H1 (cell line): ENCODE measurements around the gene UQCR10. TPM values are rescaled to one million over a fixed set of nuclear protein-coding genes. Genes with fewer than 3 reads are reported as not detected.

Source experiments
- ATF2 ChIP-seq: IDR thresholded peaks from 2 replicates; pipeline ENCODE4 v1.6.1; 2012; ENCODE audit warnings: low read length, inconsistent platforms
- BRCA1 ChIP-seq: IDR thresholded peaks from 2 replicates; pipeline ENCODE4 v1.6.1; 2012; ENCODE audit warnings: low read depth, low read length, improper control_type of control experiment
- CBX5 ChIP-seq: fragments of 300-800, 300-1000 bp; sonication (generic); IDR thresholded peaks from 2 replicates; pipeline ENCODE4 v1.7.1; 2016; ENCODE audit warnings: antibody characterized with exemption, low read length, low read depth
- CREB1 ChIP-seq: IDR thresholded peaks from 2 replicates; pipeline ENCODE4 v1.6.1; 2012; ENCODE audit warnings: inconsistent platforms
- JUND ChIP-seq: IDR thresholded peaks from 2 replicates; pipeline ENCODE4 v1.6.1; 2011; ENCODE audit warnings: mild to moderate bottlenecking, improper control_type of control experiment, low read length
- KDM4A ChIP-seq: IDR thresholded peaks from one replicate; pipeline ENCODE4 v1.7.1; 2012; ENCODE audit warnings: low read depth, mild to moderate bottlenecking, moderate library complexity, low read length, inconsistent platforms; ENCODE audit not compliant: severe bottlenecking
- NANOG ChIP-seq: IDR thresholded peaks from 2 replicates; pipeline ENCODE4 v1.6.1; 2011; ENCODE audit warnings: low read length, low read depth, mild to moderate bottlenecking, inconsistent platforms; ENCODE audit not compliant: insufficient read depth, poor library complexity, severe bottlenecking
- PHF8 ChIP-seq: fragments of 200-600 bp; sonication (generic); conservative IDR thresholded peaks from 2 replicates; pipeline ENCODE4 v1.7.1; 2012; ENCODE audit warnings: low read depth, mild to moderate bottlenecking, inconsistent platforms, low read length, moderate library complexity
- POLR2AphosphoS5 ChIP-seq: IDR thresholded peaks from 2 replicates; pipeline ENCODE4 v1.6.1; 2011; ENCODE audit warnings: low read depth, low read length
- SIN3A ChIP-seq, 2 experiments: IDR thresholded peaks in 1 of 2; conservative IDR thresholded peaks in 1 of 2; 2 replicates each; pipeline ENCODE4 v1.6.1; 2011 to 2012; ENCODE audit warnings: low read length in 2 of 2, improper control_type of control experiment in 1 of 2, low read depth in 1 of 2, mild to moderate bottlenecking in 1 of 2
- SP1 ChIP-seq: IDR thresholded peaks from 2 replicates; pipeline ENCODE4 v1.6.1; 2011; ENCODE audit warnings: low read depth, low read length
- TAF7 ChIP-seq: optimal IDR thresholded peaks from 2 replicates; pipeline ENCODE3; 2011; ENCODE audit warnings: low read depth, mild to moderate bottlenecking, inconsistent platforms, low read length, moderate library complexity, borderline replicate concordance
- polyA plus RNA-seq, 7 experiments: library from polyadenylated mRNA; depleted of rRNA in 3 of 7; stranded (reverse) in 5 of 7; unstranded in 2 of 7; fragments of >200 nt in 5 of 7; fragments of 200-250 nt in 2 of 7; gene quantifications; 1 replicate in 5 of 7; 2 replicates in 1 of 7; 4 replicates in 1 of 7; pipeline versions ENCODE4 v1.2.1 to v1.2.3, GENCODE V29; 2011 to 2013; ENCODE audit warnings: missing spikeins in 2 of 7, mixed read lengths in 2 of 7
- total RNA-seq: library from RNA; stranded (reverse); fragmentation: NEBNext Ultra II Directional; extraction: Animal tissue kit (Norgen Biotek cat#: 25700); gene quantifications from 2 replicates; pipeline ENCODE4 v1.2.1, GENCODE V29; 2021

UQCR10 gene
- total and polyA plus RNA-seq, 2 of the 8 experiments (the other 6 are each of a cell fraction or from before 2014, with no cell fraction given), result 102 to 260 TPM

DNA sequence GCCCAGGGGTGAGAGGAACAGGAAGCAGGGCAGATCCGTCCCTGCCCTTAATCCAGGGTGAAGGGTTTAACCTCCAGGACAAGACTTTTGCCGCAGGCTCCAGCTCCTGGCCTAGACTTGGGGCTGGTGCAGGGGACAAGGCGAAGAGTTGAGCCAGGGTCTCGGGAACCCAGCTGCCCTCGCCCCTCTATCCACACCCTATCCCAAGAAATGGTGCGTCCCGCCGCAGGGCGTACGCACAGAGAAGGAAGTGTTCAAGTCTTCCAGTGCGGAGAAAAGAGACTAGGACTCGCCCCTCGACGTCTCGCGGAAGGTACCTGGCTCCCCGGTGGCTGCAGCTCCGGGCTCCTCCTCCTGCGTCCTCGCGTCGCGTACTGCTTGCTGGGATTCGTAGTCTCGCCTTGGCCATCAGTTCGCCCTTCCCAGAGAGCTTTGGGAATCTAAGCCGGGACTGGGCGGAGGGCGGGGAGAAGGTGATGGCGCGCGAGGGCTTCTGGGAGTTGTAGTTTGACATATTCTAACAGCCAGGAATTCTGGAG lies 468 bp upstream of the UQCR10 start, which contains the start of gene ZMAT5 (continued):
- no peak for TF ChIP-seq TAF7
- 0 out of 4 replicates have a peak, but pooled peaks of 1 of the 2 experiments have one; percentile 52 for TF ChIP-seq SIN3A (conservative IDR thresholded peaks at IDR 0.05 in 1 of 2, IDR thresholded peaks at IDR 0.05 in 1 of 2; ENCODE audit: low read depth in 1 of 2, low read length in 2 of 2)
- peak; percentile 36; the same call in 1 of the 2 replicates for TF ChIP-seq BRCA1
- TF ChIP-seq JUND, result no peak
- TF ChIP-seq POLR2AphosphoS5, result peak; percentile 79; the same call in 1 of the 2 replicates
- TF ChIP-seq SP1, result 0 out of 2 replicates have a peak, but pooled peaks have one; percentile 22
- no peak for TF ChIP-seq ATF2
- TF ChIP-seq PHF8, result peak; percentile 62
- TF ChIP-seq CBX5, result no peak
- peak; percentile 47 for TF ChIP-seq KDM4A
- peak; percentile 80 for TF ChIP-seq CREB1
- TF ChIP-seq NANOG, result no peak
- TF ChIP-seq, all 59 proteins: peak for 15
